ENCODE measurements around the gene FOXP1. TPM values are rescaled to one million over a fixed set of nuclear protein-coding genes. Genes with fewer than 3 reads are reported as not detected.
A peak's percentile ranks its signal among the peaks of the same experiment; 100 is the strongest.
"Not testable (repeated sequence)": the region's sequence is repeated elsewhere in the genome, so short reads cannot be mapped to it uniquely, and the experiment has no call there.

FOXP1 gene
- total RNA-seq, 2 donors from 2014 or later, result 42.1 to 50.0 TPM

DNA sequence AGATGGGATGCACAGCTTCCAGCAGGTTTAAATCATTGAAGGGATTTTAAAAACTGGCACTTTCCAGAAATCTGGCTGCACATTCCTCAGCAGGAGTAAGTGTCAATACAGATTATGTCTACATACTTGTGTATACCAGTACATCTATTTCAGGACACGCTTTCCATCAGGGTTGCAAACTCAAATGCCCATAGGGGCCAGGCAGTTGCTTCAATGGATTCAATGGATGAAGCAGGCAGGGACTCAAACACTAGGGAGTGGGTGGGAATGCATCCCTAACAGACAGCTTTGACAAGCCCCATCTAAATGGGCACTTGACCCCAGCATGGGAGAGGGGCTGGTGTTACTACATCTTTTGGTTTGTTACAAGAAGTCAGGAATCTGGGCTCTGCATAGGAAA, 136.8 kb downstream of the FOXP1 start:
- ATAC-seq (no peak), DNase-seq (no peak)
- intact Hi-C loops (cut with DNase I), result no loop called here

DNA sequence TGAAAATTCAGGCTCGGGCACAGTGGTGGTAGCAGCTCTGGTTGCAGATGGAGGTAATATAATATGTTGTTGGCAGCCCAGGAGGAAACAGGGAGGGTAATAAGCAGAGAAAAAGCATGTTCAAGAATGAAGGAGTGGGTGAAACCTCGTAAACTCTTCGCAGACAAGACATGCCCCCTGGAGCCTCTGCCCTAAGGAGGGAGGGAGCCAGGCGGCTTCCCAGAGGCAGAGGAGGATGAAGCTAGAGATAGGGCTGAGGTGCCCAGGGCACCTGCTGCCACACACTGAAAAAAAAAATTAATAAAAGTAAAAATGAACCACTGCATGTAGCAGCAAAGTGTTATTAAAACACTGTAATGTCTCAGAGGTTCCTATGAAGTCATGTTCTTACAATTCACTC, 137.3 kb downstream of the FOXP1 start:
- ATAC-seq (no peak), DNase-seq (no peak)
- intact Hi-C loops (cut with DNase I), result no loop called here

DNA sequence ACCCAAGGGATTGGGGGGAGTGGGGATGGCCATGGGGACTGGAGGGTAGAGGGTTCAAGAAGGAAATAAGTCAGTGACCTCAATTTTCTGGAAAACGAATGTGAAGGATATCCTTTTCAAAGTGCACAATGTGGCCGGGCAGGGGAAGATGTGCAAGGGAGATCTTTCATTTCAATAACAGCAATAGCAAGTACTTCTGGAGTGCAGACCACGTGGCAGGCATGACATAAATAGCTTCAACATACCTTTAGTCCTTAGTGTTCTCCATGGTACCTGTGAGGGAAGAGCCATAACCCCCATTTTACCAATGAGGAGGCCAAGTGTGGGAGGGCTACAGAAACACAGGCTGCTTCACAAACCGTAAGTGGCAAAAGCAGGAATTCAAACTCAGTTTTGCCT, 138.7 kb downstream of the FOXP1 start:
- DNase-seq (no peak), ATAC-seq (no peak)
- intact Hi-C loops (cut with DNase I), result no loop called here

DNA sequence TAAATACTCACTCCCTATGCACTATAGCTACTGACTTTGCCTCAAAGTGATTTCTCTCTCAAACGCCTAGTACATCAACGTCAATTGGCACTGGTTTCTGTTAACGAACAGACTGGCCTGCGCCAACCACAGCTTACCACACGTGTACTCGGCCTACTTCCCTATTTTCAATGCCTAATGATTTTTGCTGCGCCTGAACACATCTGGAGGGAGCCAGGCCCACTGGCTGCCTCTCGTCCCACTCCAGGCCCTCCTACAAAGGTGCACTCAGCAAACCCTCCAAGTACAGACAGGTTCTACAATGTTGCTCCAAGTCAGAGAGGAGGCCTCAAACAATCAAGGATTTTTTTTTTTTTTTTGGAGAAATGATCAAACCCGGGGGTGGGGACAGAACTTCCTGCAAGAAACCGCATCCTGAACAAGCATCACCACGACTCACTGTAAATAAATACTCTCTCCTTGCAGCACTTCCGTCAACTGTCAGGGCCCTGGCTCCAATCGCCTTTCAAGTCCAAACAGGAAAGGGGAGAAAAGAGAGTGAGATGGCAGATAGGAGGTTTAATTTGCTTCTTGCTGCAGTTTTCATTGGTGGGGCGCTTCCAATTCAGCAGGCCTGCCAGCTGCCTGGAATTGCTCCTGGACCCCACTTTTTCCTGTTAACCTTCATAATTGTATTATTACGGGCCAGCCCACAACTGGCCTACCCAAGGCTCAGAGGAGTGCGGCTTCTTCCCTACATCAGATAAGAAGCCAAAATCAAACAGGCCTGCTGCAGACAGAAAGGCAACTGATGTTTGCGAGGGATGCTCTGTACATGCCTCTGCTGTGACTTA, 139.3 kb downstream of the FOXP1 start:
- peak; percentile 46 for DNase-seq
- intact Hi-C loops (cut with DNase I), result no loop called here
- ATAC-seq, result peak; percentile 74 to 78

DNA sequence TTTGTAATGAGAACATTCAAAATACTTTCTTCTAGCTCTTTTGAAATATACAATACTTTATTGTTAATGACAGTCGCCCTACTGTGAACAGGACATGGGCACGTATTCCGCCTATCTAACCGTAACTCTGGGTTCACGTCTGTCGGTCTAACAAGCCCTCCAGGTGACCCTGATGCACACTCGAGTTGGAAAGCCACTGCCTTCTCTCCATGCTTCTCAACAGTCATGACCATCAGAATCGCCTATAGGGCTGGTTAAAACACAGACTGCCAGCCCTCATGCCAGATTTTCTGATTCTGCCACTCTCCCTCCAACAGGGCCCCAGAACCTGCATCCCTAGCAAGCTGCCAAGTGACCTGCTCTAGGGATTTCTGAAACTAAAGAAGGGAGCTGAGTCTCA, 140.2 kb downstream of the FOXP1 start:
- ATAC-seq (no peak), DNase-seq (no peak)
- intact Hi-C loops (cut with DNase I), result no loop called here

DNA sequence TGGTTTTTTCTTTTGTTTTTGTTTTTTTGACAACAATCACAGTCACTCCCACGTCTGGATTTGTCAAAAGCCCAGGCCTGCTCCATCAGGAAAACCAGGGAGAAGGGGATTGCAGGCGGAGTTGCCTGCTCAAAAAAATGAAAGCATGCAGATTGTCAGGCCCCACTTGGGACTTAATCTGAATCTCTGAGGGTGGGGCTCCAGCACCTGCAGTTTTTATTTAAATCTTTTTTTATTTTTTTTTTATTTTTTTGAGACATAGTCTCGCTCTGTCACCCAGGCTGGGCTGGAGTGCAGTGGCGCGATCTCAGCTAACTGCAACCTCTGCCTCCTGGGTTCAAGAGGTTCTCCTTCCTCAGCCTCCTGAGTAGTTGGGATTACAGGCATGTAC, 140.9 kb downstream of the FOXP1 start:
- no peak for ATAC-seq
- intact Hi-C loops (cut with DNase I), result no loop called here
- DNase-seq, result no peak

DNA sequence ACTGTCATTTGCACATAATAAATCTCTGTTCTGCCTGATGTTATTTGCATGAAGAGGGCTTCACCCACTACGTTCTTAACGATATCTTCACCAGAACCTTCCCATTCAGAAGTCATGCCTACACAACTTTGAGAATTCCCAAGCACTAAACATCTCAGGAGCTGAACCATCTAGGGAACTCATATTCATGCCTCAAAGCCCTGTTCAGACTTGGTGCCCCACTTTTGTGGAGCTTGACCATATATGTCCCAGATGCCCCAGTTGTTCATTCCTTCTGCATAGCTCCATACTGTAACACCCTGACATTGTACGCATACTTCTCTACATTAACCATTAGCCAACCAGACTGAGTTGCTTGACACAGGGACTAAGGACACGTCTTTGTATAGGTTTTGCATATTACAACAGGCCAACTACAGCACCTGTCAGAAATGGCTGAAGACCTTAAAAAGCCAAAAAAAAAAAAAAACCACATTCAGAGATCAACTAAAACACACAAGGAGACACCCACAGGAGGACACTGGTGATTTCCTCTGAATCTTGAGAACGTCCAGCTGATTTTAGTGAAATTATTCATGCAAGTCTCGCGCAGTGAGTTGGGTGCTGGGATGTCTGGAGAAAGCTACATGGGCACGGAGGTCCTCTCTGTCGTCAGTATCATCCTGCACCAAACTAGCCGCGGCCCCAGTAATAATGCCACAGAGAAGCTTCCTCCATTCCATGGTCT, 141.4 kb downstream of the FOXP1 start:
- intact Hi-C loops (cut with DNase I), result no loop called here
- DNase-seq (no peak), ATAC-seq (no peak)

DNA sequence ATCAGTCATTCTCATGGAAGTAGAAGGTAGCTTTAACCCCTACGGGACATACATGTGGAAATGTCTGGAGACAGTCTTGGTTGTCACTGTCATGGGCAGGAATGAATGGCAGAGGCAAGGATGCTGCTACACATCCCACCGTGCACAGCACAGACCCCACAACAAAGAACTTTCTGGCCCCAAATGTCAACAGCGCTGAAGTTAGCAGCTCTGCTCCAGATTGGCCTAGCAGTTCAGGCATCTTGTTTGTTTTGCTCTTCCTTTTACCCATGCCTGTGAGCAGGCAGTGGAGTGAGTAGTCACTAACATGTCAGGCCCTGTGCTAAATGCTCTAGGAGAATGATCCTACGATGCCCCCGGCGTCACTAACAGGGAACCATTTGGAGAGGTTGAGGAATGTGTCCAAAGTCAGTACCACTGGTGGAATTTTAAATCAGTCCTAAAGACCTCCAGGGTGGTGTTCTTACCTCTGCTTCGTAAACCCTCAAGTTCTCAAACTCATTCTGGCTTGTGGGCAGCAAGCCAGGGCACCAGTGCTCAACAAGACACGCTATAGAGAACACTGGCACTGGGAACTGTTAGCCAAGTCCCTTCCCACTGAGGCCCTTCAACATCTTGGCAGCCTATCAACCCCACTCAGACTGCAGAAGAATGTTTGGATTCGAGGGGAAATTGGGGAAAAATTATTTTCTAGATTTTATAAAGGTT, 142.2 kb downstream of the FOXP1 start:
- DNase-seq (no peak), ATAC-seq (no peak)
- intact Hi-C loops (cut with DNase I), result no loop called here

DNA sequence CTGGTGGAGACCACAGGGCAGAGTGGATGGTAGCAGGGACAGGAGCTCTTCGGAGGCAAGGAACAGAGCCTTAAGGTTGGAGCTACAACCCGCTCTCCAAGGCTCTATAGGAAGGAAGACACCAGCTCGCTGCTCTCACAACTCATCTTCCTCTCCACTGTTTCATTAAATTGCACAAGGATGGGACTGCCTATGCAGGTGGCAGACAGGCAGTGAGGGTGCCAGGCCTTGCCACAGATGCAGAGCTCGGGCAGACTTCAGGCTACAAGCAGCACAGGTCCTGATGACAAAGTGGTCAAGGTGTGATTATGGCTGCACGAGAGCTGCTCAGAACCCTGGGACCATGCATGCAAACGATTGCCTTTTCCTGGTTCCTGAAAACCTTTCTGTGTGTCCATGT, 144.6 kb downstream of the FOXP1 start:
- no peak for ATAC-seq
- DNase-seq, result no peak
- intact Hi-C loops (cut with DNase I), result no loop called here

DNA sequence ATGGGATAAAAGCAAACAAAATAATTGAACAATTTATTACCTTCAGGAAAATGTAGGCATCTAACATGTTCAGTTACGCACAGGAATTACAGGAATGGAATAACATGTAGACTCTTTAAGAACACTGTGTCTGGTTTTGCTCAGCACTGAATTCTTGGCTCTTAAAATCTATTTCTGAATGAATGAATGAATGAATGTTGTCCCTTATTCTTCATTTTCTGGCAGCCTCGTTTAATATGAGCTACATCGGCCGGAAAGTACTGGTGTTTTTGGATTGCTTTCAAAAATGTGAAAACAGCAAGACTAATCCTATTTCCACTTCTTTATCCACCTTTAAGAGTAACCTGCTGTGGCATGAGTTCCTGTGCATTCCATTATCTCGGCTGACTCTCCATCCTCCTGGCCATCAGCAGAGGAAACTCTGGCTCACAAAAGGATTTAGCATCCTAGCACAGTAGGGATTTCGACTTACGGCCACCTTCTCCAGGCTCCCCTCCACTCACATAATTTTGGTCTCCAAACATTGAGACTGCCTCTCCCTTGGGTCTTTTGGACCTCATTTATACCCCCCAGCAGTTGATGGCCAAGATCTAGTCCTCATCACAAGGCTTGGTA, 145.3 kb downstream of the FOXP1 start:
- ATAC-seq, result no peak
- intact Hi-C loops (cut with DNase I), result no loop called here

DNA sequence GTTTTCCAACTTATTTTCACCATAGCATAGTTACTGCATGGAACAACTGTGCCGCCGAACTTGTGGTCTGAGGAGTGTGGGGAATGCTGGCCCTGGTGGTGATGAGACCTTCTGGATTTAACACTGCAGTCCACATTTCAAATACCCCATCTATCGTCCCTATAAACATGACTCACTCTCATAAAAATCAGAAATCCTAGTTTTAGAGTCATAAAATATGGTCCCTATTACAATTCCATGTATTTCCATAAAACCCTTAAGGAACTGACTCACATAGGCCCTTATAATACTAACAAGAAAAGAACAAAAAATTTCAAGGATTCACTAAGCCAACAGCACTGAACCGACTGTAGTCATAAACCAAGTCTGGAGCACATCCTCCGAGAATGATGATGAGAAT, 147.2 kb downstream of the FOXP1 start:
- intact Hi-C loops (cut with DNase I), result no loop called here
- ATAC-seq (no peak), DNase-seq (no peak)

More for the DNA sequence above, 145.3 kb downstream of the FOXP1 start:
- no peak for DNase-seq

DNA sequence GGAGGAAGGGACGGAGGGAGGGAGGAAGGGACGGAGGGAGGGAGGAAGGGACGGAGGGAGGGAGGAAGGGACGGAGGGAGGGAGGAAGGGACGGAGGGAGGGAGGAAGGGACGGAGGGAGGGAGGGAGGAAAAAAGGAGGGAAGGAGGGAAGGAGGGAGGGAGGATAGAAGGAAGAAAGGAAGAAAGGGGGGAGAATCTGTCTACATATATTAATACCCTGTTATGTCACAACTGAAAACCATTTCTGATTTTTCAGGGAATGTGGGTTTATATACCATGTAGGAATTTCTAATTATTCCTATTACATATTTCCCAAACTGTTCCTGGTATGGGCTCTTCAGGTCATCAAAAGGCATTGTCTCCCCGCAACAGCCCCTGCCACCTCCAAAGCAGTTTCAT, 147.7 kb downstream of the FOXP1 start:
- DNase-seq; intact Hi-C loops (cut with DNase I); ATAC-seq: not testable (repeated sequence)

DNA sequence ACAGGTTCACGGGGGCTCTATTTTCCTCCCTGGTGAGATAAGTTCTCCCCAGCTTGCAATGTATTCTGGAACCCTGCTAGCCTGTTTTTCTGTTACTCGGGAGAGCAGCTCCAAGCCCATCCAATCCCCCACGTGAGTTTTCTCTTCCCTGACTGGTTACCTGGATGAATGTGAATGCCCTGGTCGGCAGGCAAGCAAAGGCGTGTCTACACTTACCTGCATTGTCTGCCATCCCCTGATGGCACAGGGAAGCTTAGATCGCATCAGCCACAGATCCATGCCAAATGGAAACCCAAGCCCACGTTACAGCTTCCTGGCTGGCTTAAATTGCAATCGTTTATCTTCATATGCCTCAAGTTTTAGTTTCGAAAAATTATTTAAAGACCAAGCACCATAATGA, 149.9 kb downstream of the FOXP1 start:
- intact Hi-C loops (cut with DNase I), result no loop called here
- DNase-seq (no peak), ATAC-seq (no peak)

DNA sequence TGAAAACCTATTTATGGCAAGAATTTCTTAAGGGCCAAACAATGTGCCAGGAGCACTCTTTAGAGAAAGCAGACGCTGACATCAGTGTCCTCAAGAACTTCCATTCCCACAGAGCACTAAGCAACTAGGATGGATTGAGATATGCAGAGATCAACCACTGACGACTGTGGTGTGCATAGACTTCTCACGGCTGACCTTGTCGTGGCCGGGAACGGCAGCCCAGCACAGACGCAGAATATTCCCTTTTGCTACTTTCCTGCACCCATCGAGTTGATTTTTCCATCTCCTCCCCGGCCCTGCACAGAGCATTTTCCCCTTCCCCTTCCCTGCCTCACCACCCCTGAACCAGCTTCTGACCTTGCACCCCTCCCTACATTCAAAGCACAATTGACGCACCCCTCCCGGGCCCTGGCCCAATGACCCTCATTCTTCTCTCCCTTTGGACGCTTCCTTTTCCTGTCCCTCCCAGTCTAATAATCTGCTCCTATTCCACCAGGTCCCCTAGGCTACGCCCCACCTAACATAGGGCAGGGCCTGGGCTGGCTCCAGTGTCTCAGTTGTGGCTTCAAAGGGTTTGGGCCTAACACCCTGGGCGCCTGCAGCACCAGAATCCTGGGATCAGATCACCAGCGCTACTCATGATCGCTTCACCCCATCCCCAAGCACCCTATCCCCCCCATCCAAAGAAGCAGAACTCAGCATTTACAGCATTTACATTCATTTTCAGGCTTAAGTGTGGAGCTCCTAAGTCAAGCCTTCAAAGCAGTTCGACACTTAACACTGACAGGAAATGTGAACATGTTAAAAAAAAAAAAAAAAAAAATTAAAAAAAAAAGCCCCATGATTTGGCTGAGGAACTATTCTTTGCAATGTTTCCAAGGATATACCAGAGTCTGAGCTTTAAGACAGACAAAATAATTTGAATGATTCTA, 151.2 kb downstream of the FOXP1 start:
- intact Hi-C loops (cut with DNase I), result no loop called here
- ATAC-seq (peak in 1 of 2 donors; percentile 84), DNase-seq (peak; percentile 74)

DNA sequence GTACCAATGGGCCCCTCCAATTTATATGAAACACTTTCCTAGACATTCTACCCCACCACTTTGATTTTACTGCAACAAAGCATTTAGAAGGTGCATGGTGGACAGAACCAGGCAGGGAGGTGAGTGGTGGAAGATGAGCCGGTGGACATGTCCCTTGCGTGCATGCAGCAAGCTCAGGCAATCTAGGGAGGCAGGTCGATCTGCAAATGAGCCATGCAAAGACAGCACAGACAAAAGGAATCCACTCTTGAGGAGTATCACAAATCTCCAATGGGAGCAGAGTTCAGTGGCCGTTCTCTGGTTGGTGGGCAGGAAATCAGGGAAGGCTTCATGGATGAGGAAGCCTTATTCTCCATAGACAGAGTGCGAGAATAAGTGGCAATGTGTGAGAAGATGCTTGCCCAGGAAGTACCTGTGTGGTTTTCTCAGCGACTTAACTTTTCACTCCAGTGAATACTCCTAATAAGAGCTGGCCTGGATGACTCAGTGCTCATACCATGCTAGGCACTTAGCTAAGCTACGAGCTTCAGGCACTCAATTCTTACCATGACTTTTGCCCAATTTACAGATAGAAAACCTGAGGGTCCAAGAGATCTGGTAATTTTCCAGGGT, 152.5 kb downstream of the FOXP1 start:
- ATAC-seq (no peak), DNase-seq (no peak)
- intact Hi-C loops (cut with DNase I), result no loop called here

DNA sequence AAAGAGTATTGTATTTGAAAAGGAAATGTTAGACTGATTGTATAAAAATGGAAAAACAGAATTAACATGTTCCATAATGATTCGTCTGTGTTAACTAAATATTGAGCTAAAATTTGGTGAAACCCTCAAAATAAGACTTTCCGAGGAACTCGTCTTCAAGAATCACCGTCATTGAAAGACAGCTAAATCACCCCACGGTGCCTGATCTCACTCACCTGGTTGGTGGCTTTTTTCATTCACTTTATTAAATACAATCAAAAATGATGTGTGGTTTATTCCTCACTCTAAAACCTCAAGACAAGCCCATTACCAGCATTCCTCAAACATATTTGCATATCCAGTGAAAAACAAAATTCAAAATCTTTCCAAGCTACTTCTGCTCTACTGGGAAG, 153.9 kb downstream of the FOXP1 start:
- intact Hi-C loops (cut with DNase I), result no loop called here
- no peak for DNase-seq
- ATAC-seq, result no peak

DNA sequence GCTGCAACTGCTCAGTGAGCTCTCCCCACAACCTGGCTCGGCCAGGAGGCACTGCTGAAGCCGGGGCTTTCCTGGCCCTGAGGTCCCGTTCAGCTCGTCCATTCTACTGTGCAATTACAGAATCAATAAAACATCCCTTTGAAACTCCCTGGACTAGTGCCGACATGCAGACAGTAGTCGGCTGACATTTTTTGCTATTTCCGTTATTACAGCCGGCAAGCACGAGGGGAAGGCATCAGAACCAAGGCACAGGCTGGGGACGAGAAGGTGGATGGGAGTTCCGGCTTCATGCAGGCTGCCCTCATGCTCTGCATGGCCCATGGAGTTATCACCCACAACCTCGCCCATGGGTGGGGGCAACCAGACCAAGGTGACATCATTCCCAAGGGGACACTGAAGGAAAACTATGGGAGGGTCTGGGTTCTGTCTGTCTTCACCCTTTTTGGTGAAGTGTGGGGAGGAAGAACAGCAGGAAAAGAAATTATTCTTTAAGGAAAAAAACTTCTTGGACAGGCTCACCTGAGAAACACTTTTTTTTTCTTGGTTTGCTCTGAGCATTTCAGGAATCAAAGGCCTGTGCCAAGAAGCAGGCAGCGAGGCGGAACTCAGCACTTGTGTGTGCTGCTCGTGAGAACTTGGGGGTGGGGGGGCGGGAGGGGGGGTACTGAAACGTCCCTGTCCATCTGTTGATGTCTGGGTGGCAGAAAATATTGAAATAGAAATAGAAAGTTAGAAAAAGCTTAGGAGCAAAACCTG, 154.5 kb downstream of the FOXP1 start:
- DNase-seq (peak; percentile 42), ATAC-seq (peak; percentile 46 to 50)
- intact Hi-C loops (cut with DNase I), result no loop called here

All from left cardiac atrium (tissue), 4 donors.